ENCODE data around the gene VENTX.

- no peak for TF ChIP-seq EZH2phosphoT487 (IDR thresholded peaks at IDR 0.05; ENCODE audit: insufficient read depth, low read depth)
- no peak for TF ChIP-seq EZH2 (IDR thresholded peaks at IDR 0.05; ENCODE audit: insufficient read depth, poor library complexity, severe bottlenecking)
Observed at GRCh38 chr10:133207627-133208026, 30.0 kb upstream of the VENTX start.

Measured in GM23248 (cell line).